PC-9 (cell line): ENCODE data around the gene CLSTN1. TPM values are rescaled to one million over a fixed set of nuclear protein-coding genes. Genes with fewer than 3 reads are reported as not detected.
"Not testable (repeated sequence)": the region's sequence is repeated elsewhere in the genome, so short reads cannot be mapped to it uniquely, and the experiment has no call there.

Experiments used
- BruUV-seq: library from RNA; stranded (reverse); fragments of 400-500 nt; replicated peaks from 2 replicates; lab custom pipeline; 2021; lab: Mats Ljungman, UMichigan
- CTCF ChIA-PET: fragments of 300-600 bp; sonication (Branson Sonifier 250); formaldehyde crosslinking; loops from one replicate; lab custom pipeline; 2022; ENCODE audit warnings: antibody characterized with exemption; lab: Charles Lee
- POLR2A ChIA-PET: fragments of 300-600 bp; sonication (Branson Sonifier 250); formaldehyde crosslinking; loops from one replicate; lab custom pipeline; 2022; ENCODE audit warnings: antibody characterized with exemption; ENCODE audit not compliant: unreplicated experiment; lab: Charles Lee
- DNase-seq, 2 experiments: peaks; one replicate each; pipeline versions ENCODE4 v3.0.0 to v3.0.0-alpha.2; 2015 to 2022; ENCODE audit warnings: mixed read lengths in 1 of 2
- H2AFZ ChIP-seq: fragments of 200-600 bp; sonication (generic); 2 replicates; pipeline ENCODE4 v1.8.1; 2017; ENCODE audit warnings: antibody characterized with exemption
- H3F3A ChIP-seq: fragments of 200-600 bp; sonication (generic); 2 replicates; pipeline ENCODE4 v1.8.1; 2017; ENCODE audit warnings: antibody characterized with exemption, mild to moderate bottlenecking, low read depth; ENCODE audit not compliant: insufficient read depth
- H3K27ac ChIP-seq: fragments of 200-600 bp; sonication (generic); 2 replicates; pipeline ENCODE4 v1.6.1; 2016; ENCODE audit warnings: mixed run types
- H3K27me3 ChIP-seq: fragments of 200-600 bp; sonication (generic); 2 replicates; pipeline ENCODE4 v1.6.1; 2016; ENCODE audit warnings: low read depth, mixed run types; ENCODE audit not compliant: insufficient read depth
- H3K36me3 ChIP-seq: fragments of 200-600 bp; sonication (generic); 2 replicates; pipeline ENCODE4 v1.6.1; 2016; ENCODE audit warnings: low read depth, mixed run types
- H3K4me1 ChIP-seq: fragments of 200-600 bp; sonication (generic); replicated peaks from 2 replicates; pipeline ENCODE4 v1.6.1; 2016; ENCODE audit warnings: mixed run types; ENCODE audit not compliant: insufficient read depth
- H3K4me2 ChIP-seq: fragments of 200-600 bp; sonication (generic); 2 replicates; pipeline ENCODE4 v1.6.1; 2017; ENCODE audit warnings: mixed run types
- H3K4me3 ChIP-seq: fragments of 200-600 bp; sonication (generic); 2 replicates; pipeline ENCODE4 v1.6.1; 2016; ENCODE audit warnings: mixed run types
- H3K79me2 ChIP-seq: fragments of 200-600 bp; sonication (generic); 2 replicates; pipeline ENCODE4 v1.6.1; 2017; ENCODE audit warnings: low read depth, mixed run types
- H3K9me2 ChIP-seq: fragments of 200-600 bp; sonication (generic); 2 replicates; pipeline ENCODE4 v1.8.1; 2017; ENCODE audit warnings: mild to moderate bottlenecking; ENCODE audit not compliant: insufficient read depth
- H3K9me3 ChIP-seq: fragments of 200-600 bp; sonication (generic); 2 replicates; pipeline ENCODE4 v1.8.1; 2016; ENCODE audit warnings: low read depth; ENCODE audit not compliant: insufficient read depth
- H4K20me1 ChIP-seq: fragments of 200-600 bp; sonication (generic); 2 replicates; pipeline ENCODE4 v1.8.1; 2017; ENCODE audit not compliant: insufficient read depth
- EZH2 ChIP-seq: fragments of 200-600 bp; sonication (generic); IDR thresholded peaks from 2 replicates; pipeline ENCODE4 v1.8.0; 2017; ENCODE audit warnings: antibody characterized with exemption, low read depth
- intact Hi-C: fragments of 100-400 bp; cut with micrococcal nuclease; formaldehyde crosslinking; loops from one replicate; pipeline ENCODE4 v1.10.0; 2022; ENCODE audit not compliant: unreplicated experiment
- total RNA-seq: library from RNA; stranded (reverse); gene quantifications from 2 replicates; pipeline ENCODE4 v1.2.3, GENCODE V29; 2021
- TF ChIP-seq, protein P1 (sequence below): fragments of 200-600 bp; sonication (generic); conservative IDR thresholded peaks from 2 replicates; pipeline ENCODE4 v1.6.1; 2017; ENCODE audit warnings: mixed run types, antibody characterized with exemption, mild to moderate bottlenecking, moderate library complexity

Gene CLSTN1
- total RNA-seq, 1 experiment from 2014 or later: 140 TPM

DNA sequence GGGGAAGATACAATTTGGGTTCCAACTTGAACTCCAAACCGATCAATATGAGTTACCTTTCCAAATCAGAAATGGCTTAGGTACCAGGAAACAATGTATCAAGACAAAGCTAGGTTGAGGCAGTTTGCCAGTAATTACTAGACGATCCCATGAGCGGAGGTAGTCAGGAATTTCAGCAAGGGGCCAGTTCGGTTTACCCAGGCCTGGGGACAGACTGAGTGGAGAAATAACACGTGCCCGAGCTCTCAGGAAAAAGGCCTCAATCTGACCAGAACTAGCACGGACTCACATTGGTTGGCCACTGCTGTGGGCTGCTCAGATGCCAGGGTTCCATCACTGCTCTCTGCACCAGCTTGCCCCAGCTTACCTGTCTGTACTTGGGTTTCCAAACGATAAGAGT lies 15.3 kb downstream of the CLSTN1 start:
- DNase-seq: no peak
- BruUV-seq: no TSS peak
- no peaks in the 10 kb centered on the region for H3K27me3 ChIP-seq

DNA sequence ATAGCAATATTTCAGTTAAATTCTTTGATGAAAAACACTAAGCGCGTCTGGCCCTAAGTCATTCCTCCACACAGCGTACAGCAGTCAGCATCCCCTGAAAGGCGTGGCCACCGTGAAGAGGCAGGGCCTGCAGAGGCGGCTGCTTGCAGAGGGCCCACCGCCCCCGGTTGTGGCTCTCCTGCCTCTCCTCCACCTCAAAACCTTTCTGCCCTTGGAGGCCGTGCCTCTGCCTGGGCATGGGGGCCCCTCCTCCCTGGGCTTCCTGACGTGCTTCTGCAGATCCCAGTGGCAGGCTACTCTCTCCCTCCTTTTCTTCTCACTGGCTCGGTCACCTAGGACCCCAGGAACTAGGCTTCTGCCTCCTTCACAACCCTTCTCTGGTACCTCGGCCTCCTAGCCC lies 16.2 kb downstream of the CLSTN1 start:
- no peaks in the 10 kb centered on the region for H3F3A ChIP-seq
- CTCF ChIA-PET: no interaction called here
- no peak overlapping the region for H2AFZ ChIP-seq
- peaks cover 31% of the 10 kb centered on the region for H3K79me2 ChIP-seq
- BruUV-seq: no TSS peak
- H4K20me1 ChIP-seq: 0 out of 2 replicates have a peak, but pooled peaks cover 7% of the 10 kb centered on the region
- no peak for DNase-seq
- no peaks in the 10 kb centered on the region for H3K4me1 ChIP-seq
- POLR2A ChIA-PET: no interaction called here
- H3K36me3 ChIP-seq: no peaks in the 10 kb centered on the region
- H3K9me2 ChIP-seq: no peaks in the 10 kb centered on the region
- intact Hi-C loops: no loop called here
- H3K9me3 ChIP-seq: no peaks in the 10 kb centered on the region
- TF ChIP-seq EZH2: no peak
- no peaks in the 10 kb centered on the region for H3K27me3 ChIP-seq
- no peak overlapping the region for H3K27ac ChIP-seq
- H3K4me3 ChIP-seq: no peak overlapping the region
- H3K4me2 ChIP-seq: no peak overlapping the region

More for the DNA sequence above, 15.3 kb downstream of the CLSTN1 start:
- no peaks in the 10 kb centered on the region for H3K36me3 ChIP-seq
- no peaks in the 10 kb centered on the region for H3K9me2 ChIP-seq
- peaks cover 27% of the 10 kb centered on the region for H3K79me2 ChIP-seq
- H3K4me2 ChIP-seq: no peak overlapping the region
- no peaks in the 10 kb centered on the region for H3K9me3 ChIP-seq
- intact Hi-C loops: no loop called here
- H3K4me1 ChIP-seq: no peaks in the 10 kb centered on the region
- POLR2A ChIA-PET: no interaction called here
- H3F3A ChIP-seq: no peaks in the 10 kb centered on the region
- H4K20me1 ChIP-seq: 0 out of 2 replicates have a peak, but pooled peaks cover 7% of the 10 kb centered on the region
- H3K4me3 ChIP-seq: no peak overlapping the region
- no peak overlapping the region for H2AFZ ChIP-seq
- H3K27ac ChIP-seq: no peak overlapping the region
- CTCF ChIA-PET: no interaction called here
- TF ChIP-seq EZH2: no peak
- TF ChIP-seq, protein P1, sequence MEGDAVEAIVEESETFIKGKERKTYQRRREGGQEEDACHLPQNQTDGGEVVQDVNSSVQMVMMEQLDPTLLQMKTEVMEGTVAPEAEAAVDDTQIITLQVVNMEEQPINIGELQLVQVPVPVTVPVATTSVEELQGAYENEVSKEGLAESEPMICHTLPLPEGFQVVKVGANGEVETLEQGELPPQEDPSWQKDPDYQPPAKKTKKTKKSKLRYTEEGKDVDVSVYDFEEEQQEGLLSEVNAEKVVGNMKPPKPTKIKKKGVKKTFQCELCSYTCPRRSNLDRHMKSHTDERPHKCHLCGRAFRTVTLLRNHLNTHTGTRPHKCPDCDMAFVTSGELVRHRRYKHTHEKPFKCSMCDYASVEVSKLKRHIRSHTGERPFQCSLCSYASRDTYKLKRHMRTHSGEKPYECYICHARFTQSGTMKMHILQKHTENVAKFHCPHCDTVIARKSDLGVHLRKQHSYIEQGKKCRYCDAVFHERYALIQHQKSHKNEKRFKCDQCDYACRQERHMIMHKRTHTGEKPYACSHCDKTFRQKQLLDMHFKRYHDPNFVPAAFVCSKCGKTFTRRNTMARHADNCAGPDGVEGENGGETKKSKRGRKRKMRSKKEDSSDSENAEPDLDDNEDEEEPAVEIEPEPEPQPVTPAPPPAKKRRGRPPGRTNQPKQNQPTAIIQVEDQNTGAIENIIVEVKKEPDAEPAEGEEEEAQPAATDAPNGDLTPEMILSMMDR: no peak

DNA sequence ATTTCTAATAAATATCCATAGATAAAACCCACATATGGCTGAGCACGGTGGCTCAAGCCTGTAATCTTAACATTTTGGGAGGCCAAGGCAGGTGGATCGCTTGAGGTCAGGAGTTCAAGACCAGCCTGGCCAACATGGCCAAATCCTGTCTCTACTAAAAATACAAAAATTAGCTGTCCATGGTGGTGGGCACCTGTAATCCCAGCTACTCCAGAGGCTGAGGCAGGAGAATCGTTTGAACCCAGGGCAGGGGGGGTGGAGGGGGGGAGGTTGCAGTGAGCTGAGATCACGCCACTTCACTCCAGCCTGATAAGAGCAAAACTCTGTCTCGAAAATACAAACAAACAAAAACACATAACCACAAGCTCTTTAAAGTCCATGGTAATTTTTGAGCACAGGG lies 17.8 kb downstream of the CLSTN1 start:
- H3K36me3 ChIP-seq, H3K4me2 ChIP-seq, BruUV-seq, H3K9me3 ChIP-seq, H4K20me1 ChIP-seq, H3K27ac ChIP-seq, CTCF ChIA-PET, POLR2A ChIA-PET, DNase-seq, H3F3A ChIP-seq, H3K4me3 ChIP-seq, H2AFZ ChIP-seq, intact Hi-C loops, H3K9me2 ChIP-seq, H3K27me3 ChIP-seq, H3K4me1 ChIP-seq: not testable (repeated sequence)
- peaks cover 42% of the 10 kb centered on the region for H3K79me2 ChIP-seq

DNA sequence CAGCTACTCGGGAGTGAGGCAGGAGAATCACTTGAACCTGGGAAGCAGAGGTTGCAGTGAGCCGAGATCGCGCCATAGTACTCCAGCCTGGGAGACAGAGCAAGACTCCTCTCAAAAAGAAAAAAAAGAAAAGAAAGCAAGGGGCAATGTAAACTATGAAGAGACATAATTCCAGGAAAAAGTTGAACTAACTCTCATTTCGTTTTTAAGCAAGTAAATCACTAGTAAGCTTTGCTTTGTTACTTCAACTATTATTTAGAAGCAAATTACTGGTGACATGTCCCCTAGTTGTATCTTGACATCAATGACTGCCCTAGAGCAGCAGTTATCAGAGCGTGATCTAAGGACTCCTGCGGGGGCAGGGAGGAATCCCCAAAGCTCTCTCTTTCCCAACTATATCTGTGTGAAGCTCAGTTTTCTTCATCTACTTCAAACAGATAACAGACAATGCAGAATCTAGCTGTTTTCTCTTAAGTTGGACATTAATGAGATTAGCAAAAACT lies 18.7 kb downstream of the CLSTN1 start:
- no TSS peak for BruUV-seq
- no peaks in the 10 kb centered on the region for H3K9me3 ChIP-seq
- no peak overlapping the region for H3K27ac ChIP-seq
- H3K36me3 ChIP-seq: no peaks in the 10 kb centered on the region
- H3F3A ChIP-seq: no peaks in the 10 kb centered on the region
- H3K4me1 ChIP-seq: no peaks in the 10 kb centered on the region
- ChIA-PET CTCF (no interaction called here), POLR2A (no interaction called here)
- no peak for DNase-seq
- TF ChIP-seq, protein P1: no peak
- no peak for TF ChIP-seq EZH2
- no peaks in the 10 kb centered on the region for H3K27me3 ChIP-seq
- no peaks in the 10 kb centered on the region for H3K9me2 ChIP-seq
- 0 out of 2 replicates have a peak, but pooled peaks cover 3% of the 10 kb centered on the region for H4K20me1 ChIP-seq
- H3K4me2 ChIP-seq: no peak overlapping the region
- intact Hi-C loops: no loop called here
- H3K4me3 ChIP-seq: no peak overlapping the region
- peaks cover 38% of the 10 kb centered on the region for H3K79me2 ChIP-seq
- no peak overlapping the region for H2AFZ ChIP-seq

DNA sequence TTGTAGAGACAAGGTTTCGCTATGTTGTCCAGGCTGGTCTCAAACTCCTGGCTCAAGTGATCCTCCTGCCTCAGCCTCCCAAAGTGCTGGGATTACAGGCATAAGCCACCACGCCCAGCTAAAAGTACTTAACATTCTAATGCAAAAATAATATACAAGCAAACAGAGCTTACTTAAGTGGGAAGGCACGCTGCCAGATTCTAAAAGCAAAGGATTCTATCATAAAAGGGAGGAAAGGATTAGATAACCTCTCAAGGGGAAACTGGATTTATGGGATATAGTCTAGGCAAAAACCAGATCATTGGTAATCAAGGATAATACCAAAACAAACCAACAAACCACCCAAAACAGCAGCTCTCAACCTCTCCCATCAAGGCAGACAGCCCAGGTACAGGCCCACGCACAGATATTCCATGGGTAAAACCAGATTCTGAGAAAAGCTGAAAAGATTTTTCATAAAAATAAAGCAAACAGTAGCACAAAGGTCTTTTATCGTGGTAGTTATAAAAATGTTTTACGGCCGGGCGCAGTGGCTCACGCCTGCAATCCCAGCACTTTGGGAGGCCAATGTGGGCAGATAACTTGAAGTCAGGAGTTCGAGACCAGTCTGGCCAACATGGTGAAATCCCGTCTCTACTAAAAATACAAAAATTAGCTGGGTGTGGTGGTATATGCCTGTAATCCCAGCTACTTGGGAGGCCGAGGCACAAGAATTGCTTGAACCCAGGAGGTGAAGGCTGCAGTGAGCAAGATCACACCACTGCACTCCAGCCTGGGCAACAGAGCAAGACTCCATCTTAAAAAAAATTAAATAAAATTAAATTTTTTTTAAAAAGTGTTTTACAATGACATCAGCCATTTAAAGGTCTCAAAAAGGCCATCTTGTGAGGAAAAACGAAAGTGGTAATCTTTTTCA lies 20.5 kb downstream of the CLSTN1 start:
- POLR2A ChIA-PET, H3K9me3 ChIP-seq, DNase-seq, BruUV-seq, H2AFZ ChIP-seq, intact Hi-C loops, H4K20me1 ChIP-seq, H3K9me2 ChIP-seq, H3K4me3 ChIP-seq, H3K36me3 ChIP-seq, H3K4me1 ChIP-seq, H3F3A ChIP-seq, H3K4me2 ChIP-seq, H3K27me3 ChIP-seq: not testable (repeated sequence)
- Histone ChIP-seq H3K79me2 (peaks cover 48% of the 10 kb centered on the region), H3K27ac (0 out of 2 replicates have a peak overlapping the region, but pooled peaks have one; percentile 6)
- CTCF ChIA-PET: interaction anchor here (0.6 kb wide), 1 partner anchor 147 kb away, joined by 8 read pairs; no protein-coding TSS in a partner anchor
